GM12873 (cell line): ENCODE measurements around the gene CCDC85C.

Experiments
- TF ChIP-seq, protein P1 (sequence below): IDR thresholded peaks from 2 replicates; pipeline ENCODE4 v1.5.1; 2012; ENCODE audit warnings: low read depth, mild to moderate bottlenecking, moderate library complexity, low read length, control low read depth; ENCODE audit not compliant: insufficient read depth; ENCODE audit errors: missing control alignments

Gene CCDC85C

DNA sequence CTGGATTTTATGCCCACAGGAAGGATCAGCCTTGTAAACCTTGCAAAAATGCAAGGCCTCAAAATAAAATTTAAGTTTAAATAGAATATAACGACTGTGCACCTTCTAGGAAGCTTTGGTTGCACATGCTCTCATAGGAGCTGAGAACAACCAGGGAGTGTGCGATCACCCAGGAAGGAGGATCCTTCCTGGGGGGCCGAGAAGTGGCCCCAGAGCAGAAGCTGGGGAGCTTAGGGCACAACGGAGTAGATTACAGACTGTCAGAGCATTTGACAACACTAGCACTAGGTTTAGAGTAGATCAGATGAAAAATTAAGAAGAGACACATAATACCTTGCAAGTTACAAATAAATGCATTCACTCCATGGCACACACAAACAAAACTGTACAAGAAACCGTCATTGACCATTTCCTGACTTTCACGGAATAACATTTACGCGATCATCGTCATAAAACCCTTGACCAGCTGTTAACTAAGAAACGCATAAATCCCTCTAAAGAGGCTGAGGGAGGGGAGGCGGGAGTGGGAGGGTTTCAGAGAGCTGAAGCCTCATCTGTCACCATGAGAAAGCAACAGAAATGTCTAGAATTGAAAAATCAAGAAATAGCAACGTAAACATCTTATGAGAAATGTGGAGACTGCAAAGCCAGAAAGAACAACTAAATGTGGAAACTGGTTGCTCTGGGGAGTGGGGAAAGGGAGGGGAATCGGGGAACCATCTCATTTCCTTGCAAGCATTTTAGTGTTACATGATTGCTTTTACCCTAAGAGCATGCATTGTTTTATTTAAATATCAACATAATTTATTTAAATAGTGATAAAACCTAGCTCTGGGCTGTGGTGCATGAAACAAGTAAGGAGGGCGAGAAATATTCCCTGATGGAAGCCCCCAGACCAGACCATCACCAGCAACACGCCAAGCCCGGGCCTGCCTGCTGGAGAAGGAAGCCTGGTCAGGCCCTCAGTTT, 13.1 kb upstream of the CCDC85C start:
- TF ChIP-seq, protein P1, sequence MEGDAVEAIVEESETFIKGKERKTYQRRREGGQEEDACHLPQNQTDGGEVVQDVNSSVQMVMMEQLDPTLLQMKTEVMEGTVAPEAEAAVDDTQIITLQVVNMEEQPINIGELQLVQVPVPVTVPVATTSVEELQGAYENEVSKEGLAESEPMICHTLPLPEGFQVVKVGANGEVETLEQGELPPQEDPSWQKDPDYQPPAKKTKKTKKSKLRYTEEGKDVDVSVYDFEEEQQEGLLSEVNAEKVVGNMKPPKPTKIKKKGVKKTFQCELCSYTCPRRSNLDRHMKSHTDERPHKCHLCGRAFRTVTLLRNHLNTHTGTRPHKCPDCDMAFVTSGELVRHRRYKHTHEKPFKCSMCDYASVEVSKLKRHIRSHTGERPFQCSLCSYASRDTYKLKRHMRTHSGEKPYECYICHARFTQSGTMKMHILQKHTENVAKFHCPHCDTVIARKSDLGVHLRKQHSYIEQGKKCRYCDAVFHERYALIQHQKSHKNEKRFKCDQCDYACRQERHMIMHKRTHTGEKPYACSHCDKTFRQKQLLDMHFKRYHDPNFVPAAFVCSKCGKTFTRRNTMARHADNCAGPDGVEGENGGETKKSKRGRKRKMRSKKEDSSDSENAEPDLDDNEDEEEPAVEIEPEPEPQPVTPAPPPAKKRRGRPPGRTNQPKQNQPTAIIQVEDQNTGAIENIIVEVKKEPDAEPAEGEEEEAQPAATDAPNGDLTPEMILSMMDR, result no peak

DNA sequence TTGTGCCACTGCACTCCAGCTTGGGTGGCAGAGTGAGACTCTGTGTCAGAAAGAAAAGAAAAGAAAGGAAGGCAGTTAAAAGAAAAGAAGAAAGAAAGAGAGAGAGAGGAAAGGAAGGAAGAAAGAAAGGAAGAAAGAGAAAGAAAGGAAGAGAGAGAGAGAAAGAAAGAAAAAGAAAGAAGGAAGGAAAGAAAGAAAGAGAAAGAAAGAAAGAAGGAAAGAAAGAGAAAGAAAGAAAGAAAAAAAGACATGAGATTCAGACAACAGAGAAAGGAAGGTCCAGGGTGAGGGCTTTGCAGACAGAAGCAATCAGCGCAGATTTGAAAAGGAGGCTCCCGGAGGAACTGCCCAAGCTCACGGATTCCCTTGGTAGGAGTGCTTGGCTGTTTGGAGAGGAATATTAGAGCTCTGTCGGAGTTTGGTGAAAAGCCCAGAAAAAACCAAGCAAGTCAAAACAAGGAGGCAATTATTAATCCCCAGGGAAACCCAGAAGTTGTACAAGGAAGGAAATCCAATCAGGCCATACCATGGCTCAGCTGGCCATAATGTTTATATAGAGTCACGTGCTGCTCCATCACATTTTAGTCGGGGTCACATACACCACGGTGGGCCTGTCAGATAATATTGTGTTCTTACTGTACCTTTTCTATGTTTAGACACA, 11.6 kb upstream of the CCDC85C start:
- TF ChIP-seq, protein P1, result no peak

DNA sequence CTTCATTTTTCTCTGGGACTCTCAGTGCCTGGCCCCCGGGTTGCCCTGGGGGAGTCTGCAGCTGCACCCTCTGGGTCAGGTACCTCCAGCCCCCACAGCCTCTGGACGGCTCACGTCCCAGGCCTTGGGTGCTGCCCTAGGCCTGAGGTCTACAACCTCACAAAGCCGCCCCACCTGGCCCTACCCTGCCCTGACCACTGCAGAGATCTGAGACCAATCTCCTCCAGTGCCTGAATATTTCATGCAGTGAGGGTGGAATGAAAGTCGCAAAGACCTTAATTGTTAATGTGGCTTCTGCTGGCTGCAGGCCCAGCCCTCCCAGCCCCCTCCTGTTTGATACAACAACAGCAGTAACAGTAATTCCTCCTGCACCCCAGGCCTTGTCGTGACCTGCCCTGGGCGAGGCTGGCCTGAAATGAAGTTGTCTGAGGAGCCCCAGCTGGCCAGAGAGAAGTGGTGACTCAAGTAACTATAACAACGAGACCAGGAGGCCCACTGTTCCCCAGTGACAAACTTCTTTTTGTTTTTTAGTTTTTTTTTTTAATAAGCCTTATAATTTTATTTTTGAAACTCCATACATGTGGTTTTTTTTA, 8.8 kb upstream of the CCDC85C start:
- TF ChIP-seq, protein P1, result no peak

DNA sequence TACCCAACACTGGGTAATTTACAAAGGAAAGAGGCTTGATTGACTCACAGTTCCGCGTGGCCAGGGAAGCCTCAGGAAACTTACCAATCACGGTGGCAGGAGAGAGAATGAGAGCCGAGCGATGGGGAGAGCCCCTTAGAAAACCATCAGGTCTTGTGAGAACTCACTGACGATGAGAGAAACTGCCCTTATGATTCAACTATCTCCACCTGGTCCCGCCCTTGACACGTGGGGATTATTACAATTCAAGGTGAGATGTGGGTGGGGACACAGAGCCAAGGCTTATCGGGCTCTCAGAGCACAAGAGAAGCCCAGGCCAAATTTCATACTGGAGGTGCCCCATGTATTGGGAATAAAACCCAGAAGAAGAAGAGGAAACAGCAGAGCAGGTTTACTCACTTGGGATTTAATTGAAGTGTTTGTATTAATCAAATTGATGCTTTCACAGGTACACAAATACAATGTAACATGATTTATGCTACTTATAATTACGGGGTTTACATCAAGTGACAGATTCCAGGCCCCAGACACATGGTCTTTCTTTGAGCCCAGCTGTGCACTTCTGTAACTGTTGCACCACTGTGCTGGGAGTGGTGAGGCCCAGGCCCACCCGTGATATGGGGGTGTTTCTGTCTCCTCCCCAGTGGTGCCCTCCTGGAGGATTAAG, 8.2 kb upstream of the CCDC85C start:
- TF ChIP-seq, protein P1, result no peak

DNA sequence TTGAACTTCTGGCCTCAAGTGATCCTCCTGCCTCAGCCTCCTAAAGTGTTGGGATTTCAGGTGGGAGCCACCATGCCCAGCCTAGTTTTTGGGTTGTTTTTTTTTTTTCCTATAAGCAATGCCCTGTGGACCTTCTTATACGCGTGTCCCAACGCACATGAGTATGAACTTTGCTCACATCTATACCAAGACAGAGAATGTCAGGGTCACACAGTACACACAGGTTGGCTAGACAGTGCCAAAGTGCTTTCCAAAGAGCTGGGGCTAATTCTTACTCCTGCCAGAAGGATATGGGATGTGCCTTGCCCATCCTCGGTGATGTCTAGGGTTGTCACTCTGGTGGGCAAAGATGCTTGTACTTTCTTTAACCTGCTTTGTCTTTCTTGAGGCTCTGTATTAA, 7.6 kb upstream of the CCDC85C start:
- TF ChIP-seq, protein P1, result no peak

GRCh38 chr14:99609245-99610170, 5.5 kb upstream of the CCDC85C start:
- TF ChIP-seq, protein P1, result no peak
